Epithelial cell of proximal tubule (primary cell): ENCODE measurements around the gene ARHGEF7. TPM values are rescaled to one million over a fixed set of nuclear protein-coding genes. Genes with fewer than 3 reads are reported as not detected.

Experiments
- DNase-seq: peaks from one replicate; pipeline ENCODE4 v3.0.0-alpha.2; 2011; ENCODE audit warnings: low read depth
- H3K4me3 ChIP-seq: 2 replicates; pipeline ENCODE4 v1.5.1; 2011; ENCODE audit warnings: low read depth, mild to moderate bottlenecking, low read length
- total RNA-seq: library from RNA; depleted of rRNA; stranded (reverse); fragments of >200 nt; gene quantifications from 2 replicates; pipeline ENCODE4 v1.2.3, GENCODE V29; 2015
- TF ChIP-seq, protein P1 (sequence below): conservative IDR thresholded peaks from 2 replicates; pipeline ENCODE4 v1.5.1; 2012; ENCODE audit warnings: low read depth, mild to moderate bottlenecking, low read length

ARHGEF7 gene
- total RNA-seq, 1 donor from 2014 or later = 21.9 TPM

DNA sequence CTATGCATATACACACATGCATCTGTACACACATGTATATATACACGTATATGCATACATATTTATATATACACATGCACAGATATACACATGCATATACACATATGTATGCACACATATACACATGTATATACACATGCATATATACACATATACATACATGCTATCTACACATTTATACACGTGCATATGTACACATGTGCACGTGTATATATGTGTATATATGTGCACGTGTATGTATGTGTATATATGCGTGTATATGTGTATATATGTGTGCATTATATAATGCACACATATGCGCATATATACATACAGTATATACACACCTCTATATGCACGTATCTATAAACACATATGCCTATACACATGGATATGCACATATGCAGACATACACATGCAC lies 17.8 kb downstream of the ARHGEF7 start:
- DNase-seq = no peak
- no peak overlapping the region for H3K4me3 ChIP-seq
- TF ChIP-seq, protein P1, sequence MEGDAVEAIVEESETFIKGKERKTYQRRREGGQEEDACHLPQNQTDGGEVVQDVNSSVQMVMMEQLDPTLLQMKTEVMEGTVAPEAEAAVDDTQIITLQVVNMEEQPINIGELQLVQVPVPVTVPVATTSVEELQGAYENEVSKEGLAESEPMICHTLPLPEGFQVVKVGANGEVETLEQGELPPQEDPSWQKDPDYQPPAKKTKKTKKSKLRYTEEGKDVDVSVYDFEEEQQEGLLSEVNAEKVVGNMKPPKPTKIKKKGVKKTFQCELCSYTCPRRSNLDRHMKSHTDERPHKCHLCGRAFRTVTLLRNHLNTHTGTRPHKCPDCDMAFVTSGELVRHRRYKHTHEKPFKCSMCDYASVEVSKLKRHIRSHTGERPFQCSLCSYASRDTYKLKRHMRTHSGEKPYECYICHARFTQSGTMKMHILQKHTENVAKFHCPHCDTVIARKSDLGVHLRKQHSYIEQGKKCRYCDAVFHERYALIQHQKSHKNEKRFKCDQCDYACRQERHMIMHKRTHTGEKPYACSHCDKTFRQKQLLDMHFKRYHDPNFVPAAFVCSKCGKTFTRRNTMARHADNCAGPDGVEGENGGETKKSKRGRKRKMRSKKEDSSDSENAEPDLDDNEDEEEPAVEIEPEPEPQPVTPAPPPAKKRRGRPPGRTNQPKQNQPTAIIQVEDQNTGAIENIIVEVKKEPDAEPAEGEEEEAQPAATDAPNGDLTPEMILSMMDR = no peak

DNA sequence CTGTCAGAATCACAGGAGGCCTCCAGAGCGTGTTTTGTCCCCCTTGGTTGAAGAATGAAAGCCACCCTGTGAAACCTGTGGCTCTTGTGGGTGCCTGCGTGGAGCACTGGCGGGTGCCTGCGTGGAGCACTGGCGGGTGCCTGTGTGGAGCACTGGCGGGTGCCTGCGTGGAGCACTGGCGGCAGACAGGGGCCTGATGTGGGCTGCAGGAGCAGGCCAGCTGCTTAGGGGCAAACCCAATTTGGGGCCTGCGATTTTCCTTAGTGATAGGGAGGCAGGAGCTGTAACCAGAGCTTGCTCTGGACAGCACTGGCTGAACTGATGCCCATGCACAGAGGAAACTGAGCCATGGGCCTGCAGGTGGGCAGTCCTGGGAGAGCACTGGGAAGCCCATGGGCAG lies 24.3 kb downstream of the ARHGEF7 start:
- TF ChIP-seq, protein P1 = no peak
- DNase-seq = no peak
- H3K4me3 ChIP-seq = no peak overlapping the region

DNA sequence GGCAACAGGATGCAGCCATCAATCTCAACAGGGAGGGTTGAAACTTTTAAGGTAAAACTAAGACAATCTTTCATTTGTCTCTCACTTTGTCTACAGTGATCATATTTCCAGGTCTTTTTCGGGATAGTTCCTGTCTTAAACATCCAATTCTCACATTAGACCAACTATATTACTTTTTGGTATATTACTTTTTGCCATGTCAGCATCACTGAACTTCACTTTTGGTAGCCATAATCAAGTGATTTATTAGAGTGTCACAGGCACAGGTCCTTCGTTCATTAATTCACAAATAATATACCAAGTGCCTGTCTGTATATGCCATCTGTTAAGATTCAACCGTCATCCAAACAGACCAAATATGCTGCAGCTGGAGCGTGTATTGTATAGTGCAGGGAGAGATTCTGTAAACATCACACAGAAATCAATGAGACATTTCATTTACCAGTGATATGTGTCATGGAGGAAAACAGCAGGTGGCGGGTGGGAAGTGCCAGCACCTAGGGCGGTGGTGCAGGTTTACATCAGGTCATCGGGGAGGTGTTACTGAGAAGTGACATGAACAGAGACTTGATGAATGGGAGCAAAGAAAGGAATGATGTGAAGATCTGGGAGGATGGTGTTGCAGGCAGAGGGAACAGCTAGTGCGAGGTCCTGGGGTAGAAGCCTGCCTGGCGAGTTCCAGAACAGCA lies 24.9 kb downstream of the ARHGEF7 start:
- TF ChIP-seq, protein P1 = no peak
- no peak for DNase-seq
- H3K4me3 ChIP-seq = no peak overlapping the region

DNA sequence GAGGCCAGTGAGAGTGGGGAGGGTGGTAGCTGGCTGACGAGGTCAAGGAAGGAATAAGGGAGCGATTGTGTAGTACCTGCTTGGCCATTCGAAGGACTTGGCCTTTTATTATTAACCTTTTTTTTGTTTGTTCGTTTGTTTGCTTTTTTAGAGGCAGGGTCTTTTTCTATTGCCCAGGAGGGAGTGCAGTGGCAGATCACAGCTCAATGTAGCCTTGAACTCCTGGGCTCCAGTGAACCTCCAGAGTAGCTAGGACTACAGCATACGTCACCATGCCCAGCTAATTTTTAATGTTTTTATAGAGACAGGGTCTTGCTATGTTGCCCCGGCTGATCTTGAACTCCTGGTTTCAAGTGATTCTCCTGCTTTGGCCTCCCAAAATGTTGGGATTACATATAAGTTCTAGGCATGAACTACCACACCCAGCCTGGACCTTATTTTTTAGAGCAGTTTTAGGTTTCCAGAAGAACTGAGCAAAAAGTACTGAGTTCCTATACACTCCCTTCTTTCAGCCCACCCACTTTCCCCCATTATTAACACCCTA lies 25.5 kb downstream of the ARHGEF7 start:
- H3K4me3 ChIP-seq = no peak overlapping the region
- TF ChIP-seq, protein P1 = no peak
- DNase-seq = no peak

DNA sequence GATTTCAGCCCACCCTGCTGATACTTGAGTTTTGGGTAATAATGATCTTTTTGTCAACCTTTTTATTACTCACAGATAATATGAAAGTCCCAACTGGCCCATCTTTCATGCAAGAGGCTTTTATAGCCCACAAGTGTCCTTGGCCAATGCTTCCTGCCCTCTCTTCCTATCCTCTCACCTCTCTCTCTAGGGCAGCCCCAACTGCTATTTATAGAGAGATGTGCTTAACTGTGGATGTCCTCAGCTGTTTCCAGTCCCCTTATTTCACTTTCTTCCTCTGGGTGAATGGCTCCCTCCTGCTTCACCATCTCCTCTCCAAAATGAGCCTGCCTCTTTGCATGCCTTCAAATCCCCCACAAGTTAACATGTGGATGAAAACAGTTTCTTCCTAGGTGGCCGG lies 27.4 kb downstream of the ARHGEF7 start:
- TF ChIP-seq, protein P1 = no peak
- DNase-seq = no peak
- no peak overlapping the region for H3K4me3 ChIP-seq

DNA sequence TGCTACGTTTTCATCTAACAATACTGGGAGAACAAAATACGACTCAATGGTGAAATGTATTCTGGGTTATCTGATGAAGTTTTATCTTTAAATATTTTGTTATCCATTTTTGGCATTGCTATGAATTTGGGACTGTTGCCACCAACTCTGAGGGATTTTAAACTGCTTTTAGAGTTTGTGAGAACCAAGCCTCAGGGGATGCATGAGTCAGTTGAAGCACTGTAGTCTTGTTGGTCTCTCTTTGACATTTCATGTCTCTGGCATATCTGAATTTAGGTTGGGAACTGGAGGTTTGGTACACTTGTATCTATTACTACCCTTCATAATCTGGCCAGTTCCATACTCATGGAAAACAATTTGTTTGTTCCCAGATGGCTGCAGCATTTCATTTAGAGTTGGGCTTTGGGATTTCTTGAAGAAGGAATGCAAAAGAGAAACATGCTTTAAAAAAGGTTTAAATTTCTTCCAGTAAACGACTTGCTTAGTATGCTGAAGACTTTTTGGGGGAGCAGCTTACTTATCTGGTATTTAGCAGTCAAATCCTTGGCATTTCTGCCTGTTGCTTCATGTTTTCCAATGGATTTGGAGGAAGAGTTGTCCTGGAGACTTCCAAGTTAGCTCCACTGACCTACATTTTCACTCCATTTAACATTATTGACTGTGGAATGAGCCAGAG lies 28.9 kb downstream of the ARHGEF7 start:
- no peak for DNase-seq
- H3K4me3 ChIP-seq = no peak overlapping the region

More for the DNA sequence above, 28.9 kb downstream of the ARHGEF7 start:
- TF ChIP-seq, protein P1 = no peak
